Neural cell (in vitro differentiated cells): ENCODE results near the gene RFX2. TPM values are rescaled to one million over a fixed set of nuclear protein-coding genes. Genes with fewer than 3 reads are reported as not detected.
A peak's percentile ranks its signal among the peaks of the same experiment; 100 is the strongest.

ENCODE experiments used
- H2AFZ ChIP-seq: fragments of 200-600, 300-800 bp; sonication (generic), shearing (Covaris generic); 2 replicates; pipeline ENCODE4 v1.6.0; 2014; ENCODE audit warnings: low read depth, mild to moderate bottlenecking, antibody characterized with exemption, low read length, moderate library complexity
- H3F3A ChIP-seq: fragments of 200-600 bp; shearing (Covaris generic); 2 replicates; pipeline ENCODE4 v1.6.1; 2016; ENCODE audit warnings: mild to moderate bottlenecking, moderate library complexity, mixed read lengths, antibody characterized with exemption, low read length; ENCODE audit not compliant: insufficient read depth, poor library complexity, severe bottlenecking
- H3K27ac ChIP-seq: fragments of 200-600, 300-800 bp; sonication (generic), shearing (Covaris generic); 2 replicates; pipeline ENCODE4 v1.5.1; 2014; ENCODE audit warnings: mild to moderate bottlenecking, low read length, moderate library complexity
- H3K27me3 ChIP-seq: fragments of 300-800, 200-600 bp; sonication (generic), shearing (Covaris generic); 2 replicates; pipeline ENCODE4 v1.6.0; 2014; ENCODE audit warnings: mild to moderate bottlenecking, low read depth, low read length, moderate library complexity; ENCODE audit not compliant: insufficient read depth
- H3K36me3 ChIP-seq: fragments of 300-800, 200-600 bp; sonication (generic), shearing (Covaris generic); 2 replicates; pipeline ENCODE4 v1.5.1; 2014; ENCODE audit warnings: mild to moderate bottlenecking, antibody characterized with exemption, low read length, moderate library complexity; ENCODE audit not compliant: insufficient read depth
- H3K4me2 ChIP-seq: fragments of 300-800, 200-600 bp; sonication (generic), shearing (Covaris generic); 2 replicates; pipeline ENCODE4 v1.6.0; 2014; ENCODE audit warnings: mild to moderate bottlenecking, low read length
- H3K4me3 ChIP-seq: fragments of 300-800, 200-600 bp; sonication (generic), shearing (Covaris generic); 2 replicates; pipeline ENCODE4 v1.5.1; 2014; ENCODE audit warnings: mild to moderate bottlenecking, low read length, moderate library complexity
- H3K79me2 ChIP-seq: fragments of 200-600 bp; shearing (Covaris generic); replicated peaks from 2 replicates; pipeline ENCODE4 v1.6.0; 2014; ENCODE audit warnings: mild to moderate bottlenecking, low read length, moderate library complexity; ENCODE audit not compliant: insufficient read depth
- H3K9ac ChIP-seq: fragments of 300-800, 200-600 bp; sonication (generic), shearing (Covaris generic); 2 replicates; pipeline ENCODE4 v1.6.1; 2016; ENCODE audit warnings: mild to moderate bottlenecking, low read length, mixed read lengths
- H3K9me2 ChIP-seq: fragments of 200-600 bp; shearing (Covaris generic); 2 replicates; pipeline ENCODE4 v1.6.1; 2016; ENCODE audit warnings: mild to moderate bottlenecking, low read length, mixed read lengths; ENCODE audit not compliant: insufficient read depth
- H3K9me3 ChIP-seq: fragments of 200-600, 300-800 bp; sonication (generic), shearing (Covaris generic); 2 replicates; pipeline ENCODE4 v1.6.1; 2016; ENCODE audit warnings: mild to moderate bottlenecking, mixed run types, low read length, moderate library complexity, mixed read lengths
- H4K20me1 ChIP-seq: fragments of 200-600 bp; shearing (Covaris generic); 2 replicates; pipeline ENCODE4 v1.6.1; 2016; ENCODE audit warnings: mild to moderate bottlenecking, mixed run types; ENCODE audit not compliant: insufficient read depth
- EP300 ChIP-seq: fragments of 450-650 bp; conservative IDR thresholded peaks from 2 replicates; pipeline ENCODE4 v1.6.1; 2014; ENCODE audit warnings: antibody characterized with exemption, mild to moderate bottlenecking, moderate library complexity; ENCODE audit not compliant: poor library complexity, severe bottlenecking
- MXI1 ChIP-seq: fragments of 450-650 bp; conservative IDR thresholded peaks from 2 replicates; pipeline ENCODE4 v1.6.1; 2014; ENCODE audit warnings: antibody characterized with exemption, mild to moderate bottlenecking; ENCODE audit not compliant: poor library complexity, severe bottlenecking
- RAD21 ChIP-seq: fragments of 450-650 bp; conservative IDR thresholded peaks from 2 replicates; pipeline ENCODE4 v1.6.1; 2014; ENCODE audit warnings: antibody characterized with exemption, mild to moderate bottlenecking, moderate library complexity
- SMC3 ChIP-seq: fragments of 450-650 bp; conservative IDR thresholded peaks from 2 replicates; pipeline ENCODE4 v1.6.1; 2014; ENCODE audit warnings: antibody characterized with exemption, mild to moderate bottlenecking, moderate library complexity; ENCODE audit not compliant: poor library complexity
- TAF1 ChIP-seq: IDR thresholded peaks from 2 replicates; pipeline ENCODE4 v1.6.1; 2012; ENCODE audit warnings: low read depth
- polyA plus RNA-seq: library from polyadenylated mRNA; depleted of rRNA; stranded (reverse); fragments of >200 nt; gene quantifications from 2 replicates; pipeline ENCODE4 v1.2.3, GENCODE V29; 2014
- TF ChIP-seq, protein P1 (sequence below): IDR thresholded peaks from 2 replicates; pipeline ENCODE4 v1.6.1; 2012; ENCODE audit warnings: borderline replicate concordance

Gene RFX2
- polyA plus RNA-seq, 1 donor from 2014 or later: 0.69 TPM

DNA sequence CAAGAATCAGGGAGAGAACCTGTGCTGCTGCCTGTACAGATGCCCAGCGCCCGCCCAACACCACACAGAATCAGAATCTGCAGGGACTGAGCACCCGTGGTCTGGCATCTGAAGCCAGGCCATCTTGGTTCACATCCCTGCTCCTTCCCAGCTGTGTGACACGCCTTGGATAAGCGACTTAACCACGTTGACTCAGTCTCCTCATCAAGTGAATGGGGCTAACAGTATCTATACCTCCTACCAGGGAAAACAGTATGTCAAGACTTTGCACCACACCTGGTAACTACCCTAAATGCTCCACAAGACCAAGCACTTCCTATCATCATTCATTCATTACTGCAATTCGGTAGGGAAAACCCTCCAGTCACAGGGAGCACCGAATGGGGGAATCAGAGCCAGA is 133.5 kb downstream of the RFX2 start:
- Histone ChIP-seq H3K4me3 (peak overlapping the region; percentile 98), H2AFZ (no peak overlapping the region), H3K36me3 (no peaks in the 10 kb centered on the region), H3K9ac (peak overlapping the region; percentile 96), H3K4me2 (peak overlapping the region; percentile 91), H3F3A (no peaks in the 10 kb centered on the region), H3K9me2 (no peaks in the 10 kb centered on the region), H3K79me2 (peaks cover 59% of the 10 kb centered on the region), H3K9me3 (no peaks in the 10 kb centered on the region), H3K27me3 (no peaks in the 10 kb centered on the region), H4K20me1 (no peaks in the 10 kb centered on the region), H3K27ac (peak overlapping the region; percentile 89)
- TF ChIP-seq TAF1: no peak
- TF ChIP-seq MXI1: no peak
- no peak for TF ChIP-seq EP300
- TF ChIP-seq, protein P1, sequence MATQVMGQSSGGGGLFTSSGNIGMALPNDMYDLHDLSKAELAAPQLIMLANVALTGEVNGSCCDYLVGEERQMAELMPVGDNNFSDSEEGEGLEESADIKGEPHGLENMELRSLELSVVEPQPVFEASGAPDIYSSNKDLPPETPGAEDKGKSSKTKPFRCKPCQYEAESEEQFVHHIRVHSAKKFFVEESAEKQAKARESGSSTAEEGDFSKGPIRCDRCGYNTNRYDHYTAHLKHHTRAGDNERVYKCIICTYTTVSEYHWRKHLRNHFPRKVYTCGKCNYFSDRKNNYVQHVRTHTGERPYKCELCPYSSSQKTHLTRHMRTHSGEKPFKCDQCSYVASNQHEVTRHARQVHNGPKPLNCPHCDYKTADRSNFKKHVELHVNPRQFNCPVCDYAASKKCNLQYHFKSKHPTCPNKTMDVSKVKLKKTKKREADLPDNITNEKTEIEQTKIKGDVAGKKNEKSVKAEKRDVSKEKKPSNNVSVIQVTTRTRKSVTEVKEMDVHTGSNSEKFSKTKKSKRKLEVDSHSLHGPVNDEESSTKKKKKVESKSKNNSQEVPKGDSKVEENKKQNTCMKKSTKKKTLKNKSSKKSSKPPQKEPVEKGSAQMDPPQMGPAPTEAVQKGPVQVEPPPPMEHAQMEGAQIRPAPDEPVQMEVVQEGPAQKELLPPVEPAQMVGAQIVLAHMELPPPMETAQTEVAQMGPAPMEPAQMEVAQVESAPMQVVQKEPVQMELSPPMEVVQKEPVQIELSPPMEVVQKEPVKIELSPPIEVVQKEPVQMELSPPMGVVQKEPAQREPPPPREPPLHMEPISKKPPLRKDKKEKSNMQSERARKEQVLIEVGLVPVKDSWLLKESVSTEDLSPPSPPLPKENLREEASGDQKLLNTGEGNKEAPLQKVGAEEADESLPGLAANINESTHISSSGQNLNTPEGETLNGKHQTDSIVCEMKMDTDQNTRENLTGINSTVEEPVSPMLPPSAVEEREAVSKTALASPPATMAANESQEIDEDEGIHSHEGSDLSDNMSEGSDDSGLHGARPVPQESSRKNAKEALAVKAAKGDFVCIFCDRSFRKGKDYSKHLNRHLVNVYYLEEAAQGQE: no peak

DNA sequence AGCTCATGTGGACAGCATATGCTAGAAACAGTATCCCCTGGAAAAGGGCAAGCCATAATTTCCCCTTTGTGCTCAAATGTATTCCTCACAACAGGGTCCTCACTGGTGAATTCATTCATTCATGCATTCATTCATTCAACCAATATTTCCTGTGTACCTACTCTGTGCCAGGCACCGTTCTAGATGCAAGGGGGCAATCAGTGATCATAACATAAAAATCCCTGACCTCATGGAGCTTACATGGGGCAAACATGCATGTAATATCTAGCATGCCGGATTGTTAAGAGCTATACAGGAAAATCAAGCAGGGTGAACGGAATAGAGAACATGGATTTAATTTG is 134.9 kb downstream of the RFX2 start:
- Histone ChIP-seq H4K20me1 (no peaks in the 10 kb centered on the region), H3K9me2 (no peaks in the 10 kb centered on the region), H2AFZ (no peak overlapping the region), H3K4me3 (peak overlapping the region; percentile 98), H3K36me3 (no peaks in the 10 kb centered on the region), H3K9ac (peak overlapping the region; percentile 11), H3K27ac (no peak overlapping the region), H3K27me3 (no peaks in the 10 kb centered on the region), H3F3A (no peaks in the 10 kb centered on the region), H3K79me2 (peaks cover 74% of the 10 kb centered on the region), H3K9me3 (no peaks in the 10 kb centered on the region), H3K4me2 (no peak overlapping the region)
- TF ChIP-seq RAD21: no peak
- TF ChIP-seq EP300: no peak
- TF ChIP-seq, protein P1: no peak

DNA sequence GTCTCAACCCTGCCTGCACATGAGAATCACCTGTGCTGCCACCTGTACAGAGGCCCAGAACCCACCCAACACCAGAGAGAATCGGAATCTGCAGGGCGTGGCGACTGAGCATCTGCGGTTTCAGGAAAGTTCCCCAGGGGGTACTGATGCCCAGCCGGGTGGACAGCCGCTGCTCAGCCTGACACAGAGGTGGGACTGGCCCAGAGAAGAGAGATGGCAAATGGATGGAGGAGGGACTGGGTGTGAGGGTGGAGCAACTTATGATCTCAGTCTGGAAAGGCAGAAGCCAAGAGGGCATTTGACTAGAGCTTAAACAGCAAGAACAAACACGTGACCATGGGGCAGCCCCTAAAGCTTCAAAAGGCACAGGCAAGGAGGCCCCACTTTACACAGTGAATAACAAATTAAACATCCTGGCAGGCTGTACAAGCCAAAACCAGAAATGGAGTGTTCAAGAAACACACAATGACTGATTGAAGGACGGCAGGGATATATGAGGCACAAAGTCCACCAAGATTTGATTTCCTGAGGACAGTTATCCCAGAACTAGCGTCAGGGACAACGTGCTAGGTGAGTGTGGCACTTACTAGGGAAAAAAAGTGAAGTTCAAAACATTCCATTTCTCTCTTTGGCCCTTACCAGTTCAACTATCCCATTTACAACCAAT is 135.4 kb downstream of the RFX2 start:
- peak overlapping the region; percentile 43 for H3K9ac ChIP-seq
- no peaks in the 10 kb centered on the region for H3F3A ChIP-seq
- H3K4me3 ChIP-seq: peak overlapping the region; percentile 98
- H4K20me1 ChIP-seq: no peaks in the 10 kb centered on the region
- H3K27ac ChIP-seq: peak overlapping the region; percentile 34
- no peaks in the 10 kb centered on the region for H3K27me3 ChIP-seq
- H3K36me3 ChIP-seq: no peaks in the 10 kb centered on the region
- TF ChIP-seq, protein P1: no peak
- TF ChIP-seq EP300 (no peak), SMC3 (no peak)
- H3K79me2 ChIP-seq: peaks cover 79% of the 10 kb centered on the region
- H3K9me3 ChIP-seq: no peaks in the 10 kb centered on the region
- no peak overlapping the region for H3K4me2 ChIP-seq
- no peak overlapping the region for H2AFZ ChIP-seq
- H3K9me2 ChIP-seq: no peaks in the 10 kb centered on the region
